IMR-90 (cell line): ENCODE data around the gene RYR2. TPM values are rescaled to one million over a fixed set of nuclear protein-coding genes. Genes with fewer than 3 reads are reported as not detected.

Experiments
- ATAC-seq: fragments of 200-7000 bp; cut with Tn5 transposase; 2 replicates; pipeline ENCODE4 v1.9.1; 2020; ENCODE audit warnings: low read depth, mild to moderate bottlenecking, moderate library complexity
- BruUV-seq: library from RNA; stranded (reverse); fragments of 400-500 nt; replicated peaks from 2 replicates; lab custom pipeline; 2021; lab: Mats Ljungman, UMichigan
- CTCF ChIA-PET: fragments of 300-600 bp; formaldehyde crosslinking; extraction: SDS; loops from one replicate; lab custom pipeline; 2021; ENCODE audit warnings: antibody characterized with exemption; lab: Yijun Ruan, JAX
- POLR2A ChIA-PET: fragments of 300-600 bp; sonication (Branson Sonifier 250); formaldehyde crosslinking; loops from one replicate; lab custom pipeline; 2022; ENCODE audit warnings: antibody characterized with exemption; ENCODE audit not compliant: unreplicated experiment; lab: Charles Lee
- DNase-seq: peaks from one replicate; pipeline ENCODE4 v3.0.0; 2013
- H2AFZ ChIP-seq: replicated peaks from 2 replicates; pipeline ENCODE3; 2013; ENCODE audit warnings: low read length, mild to moderate bottlenecking; ENCODE audit not compliant: poor library complexity
- H2AK5ac ChIP-seq: 2 replicates; pipeline ENCODE4 v1.6.1; 2013; ENCODE audit warnings: low read depth, low read length, inconsistent platforms
- H2AK9ac ChIP-seq: replicated peaks from 2 replicates; pipeline ENCODE3; 2013; ENCODE audit warnings: mild to moderate bottlenecking, low read depth, low read length, moderate library complexity; ENCODE audit not compliant: poor library complexity
- H2BK120ac ChIP-seq: 2 replicates; pipeline ENCODE4 v1.6.1; 2013; ENCODE audit warnings: low read depth, low read length, inconsistent platforms
- H2BK15ac ChIP-seq: 3 replicates; pipeline ENCODE4 v1.6.1; 2013; ENCODE audit warnings: low read depth, low read length, inconsistent platforms
- H2BK20ac ChIP-seq: 2 replicates; pipeline ENCODE4 v1.6.1; 2013; ENCODE audit warnings: low read depth, mild to moderate bottlenecking, inconsistent platforms, low read length, moderate library complexity
- H2BK5ac ChIP-seq: 2 replicates; pipeline ENCODE4 v1.6.1; 2013; ENCODE audit warnings: mild to moderate bottlenecking, low read depth, low read length, inconsistent platforms; ENCODE audit not compliant: poor library complexity, severe bottlenecking
- H3K14ac ChIP-seq: replicated peaks from 2 replicates; pipeline ENCODE4 v1.6.1; 2013; ENCODE audit warnings: low read depth, low read length, inconsistent platforms
- H3K18ac ChIP-seq: 2 replicates; pipeline ENCODE4 v1.6.1; 2013; ENCODE audit warnings: low read depth, low read length, control low read depth
- H3K23ac ChIP-seq: 2 replicates; pipeline ENCODE4 v1.6.1; 2013; ENCODE audit warnings: low read depth, low read length, inconsistent platforms
- H3K27ac ChIP-seq: 2 replicates; pipeline ENCODE4 v1.5.1; 2013; ENCODE audit warnings: mild to moderate bottlenecking, control low read depth, low read length; ENCODE audit not compliant: insufficient read depth
- H3K27me3 ChIP-seq: 2 replicates; pipeline ENCODE4 v1.6.1; 2013; ENCODE audit warnings: low read length; ENCODE audit not compliant: control insufficient read depth, insufficient read depth
- H3K36me3 ChIP-seq: 2 replicates; pipeline ENCODE4 v1.6.1; 2013; ENCODE audit warnings: low read length, mixed read lengths; ENCODE audit not compliant: control insufficient read depth, insufficient read depth
- H3K4ac ChIP-seq: 2 replicates; pipeline ENCODE4 v1.6.1; 2013; ENCODE audit warnings: low read depth, low read length, inconsistent platforms
- H3K4me1 ChIP-seq: 2 replicates; pipeline ENCODE4 v1.6.1; 2013; ENCODE audit warnings: low read length, mixed read lengths; ENCODE audit not compliant: control insufficient read depth, insufficient read depth
- H3K4me2 ChIP-seq: 2 replicates; pipeline ENCODE4 v1.6.1; 2013; ENCODE audit warnings: low read depth, mild to moderate bottlenecking, control low read depth, low read length, moderate library complexity
- H3K4me3 ChIP-seq: 2 replicates; pipeline ENCODE4 v1.5.1; 2013; ENCODE audit warnings: low read depth, mild to moderate bottlenecking, control low read depth, low read length, moderate library complexity; ENCODE audit not compliant: insufficient read depth
- H3K56ac ChIP-seq: 2 replicates; pipeline ENCODE4 v1.6.1; 2013; ENCODE audit warnings: low read length, inconsistent platforms; ENCODE audit not compliant: insufficient read depth; ENCODE audit errors: extremely low read depth
- H3K79me1 ChIP-seq, 2 experiments: 2 replicates each; pipeline ENCODE4 v1.6.1; 2013; ENCODE audit warnings: low read length in 2 of 2, inconsistent platforms in 1 of 2, low read depth in 1 of 2
- H3K9ac ChIP-seq: 2 replicates; pipeline ENCODE4 v1.6.1; 2013; ENCODE audit warnings: low read depth, low read length, control low read depth
- H3K9me1 ChIP-seq: 2 replicates; pipeline ENCODE4 v1.6.1; 2013; ENCODE audit warnings: low read length, inconsistent platforms; ENCODE audit not compliant: insufficient read depth
- H3K9me3 ChIP-seq: 2 replicates; pipeline ENCODE4 v1.6.1; 2013; ENCODE audit warnings: low read length; ENCODE audit not compliant: control insufficient read depth, insufficient read depth
- H4K20me1 ChIP-seq: 2 replicates; pipeline ENCODE4 v1.6.1; 2013; ENCODE audit warnings: low read length, inconsistent platforms; ENCODE audit not compliant: insufficient read depth
- H4K5ac ChIP-seq: 2 replicates; pipeline ENCODE4 v1.6.1; 2013; ENCODE audit warnings: mild to moderate bottlenecking, low read depth, low read length, control low read depth
- H4K8ac ChIP-seq, 2 experiments: 2 replicates each; pipeline ENCODE4 v1.6.1; 2013; ENCODE audit warnings: low read depth in 2 of 2, low read length in 2 of 2, control low read depth in 1 of 2, inconsistent platforms in 1 of 2
- H4K91ac ChIP-seq: 2 replicates; pipeline ENCODE4 v1.6.1; 2013; ENCODE audit warnings: low read depth, low read length, inconsistent platforms; ENCODE audit not compliant: insufficient read depth
- BHLHE40 ChIP-seq: fragments of 150-350 bp; IDR thresholded peaks from 2 replicates; pipeline ENCODE4 v1.6.1; 2016; ENCODE audit warnings: mild to moderate bottlenecking, low read depth, low read length
- CEBPB ChIP-seq: IDR thresholded peaks from 2 replicates; pipeline ENCODE4 v1.6.1; 2012; ENCODE audit warnings: low read depth, low read length, improper control_type of control experiment
- CHD1 ChIP-seq: IDR thresholded peaks from 2 replicates; pipeline ENCODE4 v1.6.1; 2012; ENCODE audit warnings: low read depth, low read length, improper control_type of control experiment
- CTCF ChIP-seq: conservative IDR thresholded peaks from 2 replicates; pipeline ENCODE4 v1.5.1; 2012; ENCODE audit warnings: mild to moderate bottlenecking, low read depth, low read length, improper control_type of control experiment
- ELK1 ChIP-seq: fragments of 150-350 bp; IDR thresholded peaks from 2 replicates; pipeline ENCODE4 v1.6.1; 2016; ENCODE audit warnings: low read depth, mild to moderate bottlenecking, low read length, moderate library complexity, borderline replicate concordance
- FOS ChIP-seq: fragments of 150-350 bp; IDR thresholded peaks from 2 replicates; pipeline ENCODE4 v1.6.1; 2016; ENCODE audit warnings: low read depth, low read length
- MAFK ChIP-seq: IDR thresholded peaks from 2 replicates; pipeline ENCODE4 v1.6.1; 2012; ENCODE audit warnings: low read depth, low read length, improper control_type of control experiment
- MAZ ChIP-seq: IDR thresholded peaks from 2 replicates; pipeline ENCODE4 v1.6.1; 2012; ENCODE audit warnings: low read depth, mild to moderate bottlenecking, low read length, improper control_type of control experiment, moderate library complexity, borderline replicate concordance
- MXI1 ChIP-seq: IDR thresholded peaks from 2 replicates; pipeline ENCODE4 v1.6.1; 2012; ENCODE audit warnings: low read depth, mild to moderate bottlenecking, low read length, moderate library complexity, borderline replicate concordance
- NFE2L2 ChIP-seq: fragments of 150-350 bp; IDR thresholded peaks from 2 replicates; pipeline ENCODE4 v1.6.1; 2016; ENCODE audit warnings: low read depth, mild to moderate bottlenecking, low read length
- POLR2A ChIP-seq: IDR thresholded peaks from 2 replicates; pipeline ENCODE4 v1.6.1; 2012; ENCODE audit warnings: mild to moderate bottlenecking, low read depth, low read length
- RAD21 ChIP-seq: IDR thresholded peaks from 2 replicates; pipeline ENCODE4 v1.6.1; 2012; ENCODE audit warnings: low read length, improper control_type of control experiment
- RCOR1 ChIP-seq: IDR thresholded peaks from 2 replicates; pipeline ENCODE4 v1.6.1; 2012; ENCODE audit warnings: mild to moderate bottlenecking, low read length, improper control_type of control experiment; ENCODE audit not compliant: insufficient replicate concordance
- RFX5 ChIP-seq: IDR thresholded peaks from 2 replicates; pipeline ENCODE4 v1.8.0; 2012; ENCODE audit warnings: low read depth, mild to moderate bottlenecking, low read length, moderate library complexity
- SMC3 ChIP-seq: fragments of 150-350 bp; IDR thresholded peaks from 2 replicates; pipeline ENCODE4 v1.6.1; 2016; ENCODE audit warnings: low read depth, mild to moderate bottlenecking, antibody characterized with exemption, low read length, moderate library complexity
- USF2 ChIP-seq: fragments of 150-350 bp; IDR thresholded peaks from 2 replicates; pipeline ENCODE4 v1.6.1; 2017; ENCODE audit warnings: mild to moderate bottlenecking, antibody characterized with exemption, low read length, low read depth
- WGBS, 2 experiments: methylation state at CpG; one replicate each; pipeline versions ENCODE4 v1.1.5 to v1.1.7; 2013; ENCODE audit warnings: missing lambda C conversion rate in 2 of 2; ENCODE audit not compliant: insufficient read length in 1 of 2; ENCODE audit errors: extremely low coverage in 2 of 2; 5-methylcytosine and 5-hydroxymethylcytosine counted together
- dilution Hi-C: fragments of 300-500 bp; cut with HindIII; formaldehyde crosslinking; loops from one replicate; pipeline ENCODE4 v1.14.3; 2018; ENCODE audit warnings: low sequenced_read_pairs; ENCODE audit not compliant: unreplicated experiment
- in situ Hi-C: fragments of 300-500 bp; cut with MboI; formaldehyde crosslinking; loops from 3 replicates; pipeline ENCODE4 v1.14.3; 2019; ENCODE audit warnings: low sequenced_read_pairs, inconsistent platforms, mixed read lengths
- intact Hi-C: fragments of 100-400 bp; cut with micrococcal nuclease; formaldehyde crosslinking; loops from 2 replicates; pipeline ENCODE4 v1.10.0; 2022
- polyA plus RNA-seq, 3 experiments: library from polyadenylated mRNA; depleted of rRNA; stranded (reverse); fragments of >200 nt; gene quantifications; 2 replicates each; pipeline ENCODE4 v1.2.3, GENCODE V29; 2012; ENCODE audit warnings: low replicate concordance in 1 of 3
- total RNA-seq: library from RNA; depleted of rRNA; stranded (reverse); fragments of >200 nt; gene quantifications from 2 replicates; pipeline ENCODE4 v1.2.3, GENCODE V29; 2012

The RYR2 gene
- total and polyA plus RNA-seq, 2 of the 4 experiments (the other 2 are of a cell fraction), result not detected

- no peak overlapping the region for H3K4me3 ChIP-seq
- H3K27ac ChIP-seq, result no peak overlapping the region
- no peak overlapping the region for H4K91ac ChIP-seq
- no peaks in the 10 kb centered on the region for H3K79me1 ChIP-seq
- intact Hi-C loops, result no loop called here
- POLR2A ChIA-PET, result no interaction called here
- no peak overlapping the region for H4K8ac ChIP-seq
- no peak overlapping the region for H3K4ac ChIP-seq
- H3K56ac ChIP-seq, result no peak overlapping the region
- WGBS, 2 experiments, result no CpG with 5 or more reads among the region's 2 CpGs
- no peak overlapping the region for H2BK5ac ChIP-seq
- TF ChIP-seq MAZ, result no peak
- TF ChIP-seq SMC3, result no peak
- TF ChIP-seq NFE2L2, result no peak
- no peak for TF ChIP-seq RCOR1
- no peak for TF ChIP-seq BHLHE40
- TF ChIP-seq POLR2A, result no peak
- TF ChIP-seq CHD1, result no peak
- no peak for TF ChIP-seq MAFK
- no peak for TF ChIP-seq ELK1
- TF ChIP-seq CEBPB, result no peak
- TF ChIP-seq FOS, result no peak
- no peak for TF ChIP-seq USF2
- no peak for TF ChIP-seq CTCF
- TF ChIP-seq RAD21, result no peak
- TF ChIP-seq RFX5, result no peak
- no peak for TF ChIP-seq MXI1
- no peak for ATAC-seq
- H2AK9ac ChIP-seq, result no peak overlapping the region
- no TSS peak for BruUV-seq
- in situ Hi-C loops, result no loop called here
- no peak overlapping the region for H3K14ac ChIP-seq
- H3K18ac ChIP-seq, result no peak overlapping the region
- H3K9ac ChIP-seq, result no peak overlapping the region
- H3K4me2 ChIP-seq, result no peak overlapping the region
- H4K20me1 ChIP-seq, result no peaks in the 10 kb centered on the region
- H3K4me1 ChIP-seq, result no peaks in the 10 kb centered on the region
- H3K9me3 ChIP-seq, result peaks cover 2% of the 10 kb centered on the region
- no peak overlapping the region for H4K5ac ChIP-seq
- H3K9me1 ChIP-seq, result no peaks in the 10 kb centered on the region
- no peaks in the 10 kb centered on the region for H3K36me3 ChIP-seq
- H2BK20ac ChIP-seq, result no peak overlapping the region
- no peak overlapping the region for H2AFZ ChIP-seq
- no peak overlapping the region for H2BK15ac ChIP-seq
- no peak overlapping the region for H3K23ac ChIP-seq
- no peak overlapping the region for H2BK120ac ChIP-seq
- dilution Hi-C loops, result no loop called here
- no peak overlapping the region for H2AK5ac ChIP-seq
- no peaks in the 10 kb centered on the region for H3K27me3 ChIP-seq
- no peak for DNase-seq
- CTCF ChIA-PET, result no interaction called here
These were observed 225.8 kb downstream of the RYR2 start for GRCh38 chr1:237267743-237268142.
